Right lobe of liver (tissue), 4 donors: ENCODE measurements around the gene TAF11L13.

Source experiments
- CTCF ChIP-seq, 4 donors: fragments of 200-600 bp in 3 of 4; fragments of 450-650 bp in 1 of 4; IDR thresholded peaks; one replicate each; pipeline versions ENCODE4 v1.5.1 to v1.8.0; 2016 to 2022; ENCODE audit warnings: antibody characterized with exemption in 4 of 4, mild to moderate bottlenecking in 2 of 4
- POLR2A ChIP-seq: fragments of 450-650 bp; IDR thresholded peaks from one replicate; pipeline ENCODE4 v1.6.1; 2017; ENCODE audit warnings: antibody characterized with exemption, mild to moderate bottlenecking
- donor health status: DM: no; HTN: no; CAD: no.
- donor health status: DM: no; HTN: no; CAD: no.
- donor health status: DM: no; HTN: yes; CAD: no.

DNA sequence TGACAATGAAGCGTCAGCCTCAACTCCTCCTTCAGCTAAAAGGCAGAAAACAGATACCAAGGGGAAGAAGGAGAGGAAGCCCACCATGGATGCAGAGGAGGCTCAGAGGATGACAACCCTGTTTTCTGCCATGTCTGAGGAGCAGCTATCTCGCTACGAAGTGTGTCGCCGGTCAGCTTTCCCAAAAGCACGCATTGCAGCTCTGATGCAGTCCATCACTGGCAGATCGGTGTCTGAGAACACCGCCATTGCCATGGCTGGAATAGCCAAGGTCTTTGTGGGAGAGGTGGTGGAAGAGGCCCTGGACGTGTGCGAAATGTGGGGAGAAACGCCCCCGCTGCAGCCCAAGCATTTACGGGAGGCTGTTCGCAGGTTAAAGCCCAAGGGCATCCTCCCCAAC, 26.9 kb upstream of the TAF11L13 start:
- no peak for TF ChIP-seq POLR2A
- TF ChIP-seq CTCF (IDR thresholded peaks at IDR 0.05): no peak
